Measurements from ENCODE around the gene PLCB4.

Gene PLCB4

DNA sequence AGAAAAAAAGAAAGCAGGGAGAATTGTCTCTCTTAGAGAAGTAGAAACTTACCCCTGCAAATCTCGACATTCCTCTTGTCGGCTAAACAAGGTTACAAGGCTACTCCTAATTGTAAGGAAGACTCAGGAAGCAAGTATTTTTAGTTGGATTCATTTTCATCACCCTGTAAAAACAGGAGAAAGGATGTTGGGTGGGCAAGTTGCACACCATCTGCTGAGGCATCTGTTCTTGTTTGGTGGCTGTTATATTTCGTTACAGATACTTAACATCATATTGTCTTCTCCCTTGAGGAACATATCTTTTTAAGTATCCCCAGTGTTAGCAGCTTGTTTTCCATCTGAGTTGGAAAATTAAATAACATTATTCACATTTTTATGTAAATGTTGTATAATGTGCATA is 187.5 kb downstream of the PLCB4 start:
- H3K4me3 ChIP-seq (ENCODE audit: low read length) = no peak overlapping the region
- H3K4me1 ChIP-seq (ENCODE audit: control insufficient read depth, insufficient read depth, low read length) = no peaks in the 10 kb centered on the region
- H3K27ac ChIP-seq (ENCODE audit: low read length) = no peak overlapping the region
- DNase-seq (ENCODE audit: low read depth, low spot score) = no peak
- WGBS (ENCODE audit: insufficient coverage, insufficient read length) = no CpG with 5 or more reads among the region's 3 CpGs
- H3K9me3 ChIP-seq (ENCODE audit: control insufficient read depth, insufficient read depth, low read length) = no peaks in the 10 kb centered on the region
- no peaks in the 10 kb centered on the region for H3K27me3 ChIP-seq (ENCODE audit: control insufficient read depth, insufficient read depth, low read length)
- no peaks in the 10 kb centered on the region for H3K36me3 ChIP-seq (ENCODE audit: control insufficient read depth, insufficient read depth, low read length)

DNA sequence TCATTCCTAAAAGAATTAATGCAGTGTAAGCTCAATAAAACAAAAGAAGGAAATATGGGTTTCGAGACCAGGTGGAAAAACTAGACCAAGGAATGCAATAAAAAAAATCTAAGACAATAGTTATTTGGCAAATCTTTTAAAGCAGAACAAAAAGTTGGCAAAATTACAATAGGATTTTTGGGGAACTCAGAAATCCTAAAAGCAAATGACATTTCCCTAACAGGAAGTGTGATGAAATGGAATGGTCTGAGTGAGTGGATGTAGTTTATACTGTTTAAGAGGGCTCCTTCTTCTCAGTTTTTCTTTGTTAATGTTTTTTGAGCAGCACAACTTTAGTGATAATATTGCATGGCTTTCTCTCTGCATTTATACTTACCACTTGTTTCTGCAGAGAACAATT is 190.0 kb downstream of the PLCB4 start:
- DNase-seq (ENCODE audit: low read depth, low spot score) = no peak
- H3K4me3 ChIP-seq (ENCODE audit: low read length) = no peak overlapping the region
- H3K9me3 ChIP-seq (ENCODE audit: control insufficient read depth, insufficient read depth, low read length) = no peaks in the 10 kb centered on the region
- no CpG with 5 or more reads among the region's 1 CpG for WGBS (ENCODE audit: insufficient coverage, insufficient read length)
- no peaks in the 10 kb centered on the region for H3K36me3 ChIP-seq (ENCODE audit: control insufficient read depth, insufficient read depth, low read length)
- H3K27me3 ChIP-seq (ENCODE audit: control insufficient read depth, insufficient read depth, low read length) = no peaks in the 10 kb centered on the region
- no peaks in the 10 kb centered on the region for H3K4me1 ChIP-seq (ENCODE audit: control insufficient read depth, insufficient read depth, low read length)
- no peak overlapping the region for H3K27ac ChIP-seq (ENCODE audit: low read length)

DNA sequence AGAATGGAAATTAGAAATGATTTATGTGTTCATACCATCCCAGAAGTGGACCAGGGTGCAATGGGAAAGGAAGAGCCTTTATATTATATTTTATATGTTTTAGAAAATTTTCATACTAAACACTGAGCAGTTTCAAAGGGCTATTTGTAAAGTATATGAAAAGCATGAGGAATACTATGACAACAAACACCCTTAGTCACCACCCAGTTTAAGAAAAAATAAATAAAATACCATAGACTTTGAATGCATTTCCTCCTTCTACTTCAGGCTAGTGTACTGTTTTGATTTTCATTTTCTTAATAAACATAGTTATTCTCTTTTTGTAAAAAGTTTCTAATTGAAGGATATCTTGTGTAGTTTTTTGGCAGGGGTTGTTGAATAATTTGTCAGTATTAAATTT is 191.1 kb downstream of the PLCB4 start:
- DNase-seq (ENCODE audit: low read depth, low spot score) = no peak
- Histone ChIP-seq H3K36me3 (ENCODE audit: control insufficient read depth, insufficient read depth, low read length) (no peaks in the 10 kb centered on the region), H3K27me3 (ENCODE audit: control insufficient read depth, insufficient read depth, low read length) (no peaks in the 10 kb centered on the region), H3K4me1 (ENCODE audit: control insufficient read depth, insufficient read depth, low read length) (no peaks in the 10 kb centered on the region), H3K9me3 (ENCODE audit: control insufficient read depth, insufficient read depth, low read length) (no peaks in the 10 kb centered on the region), H3K4me3 (ENCODE audit: low read length) (no peak overlapping the region), H3K27ac (ENCODE audit: low read length) (no peak overlapping the region)

DNA sequence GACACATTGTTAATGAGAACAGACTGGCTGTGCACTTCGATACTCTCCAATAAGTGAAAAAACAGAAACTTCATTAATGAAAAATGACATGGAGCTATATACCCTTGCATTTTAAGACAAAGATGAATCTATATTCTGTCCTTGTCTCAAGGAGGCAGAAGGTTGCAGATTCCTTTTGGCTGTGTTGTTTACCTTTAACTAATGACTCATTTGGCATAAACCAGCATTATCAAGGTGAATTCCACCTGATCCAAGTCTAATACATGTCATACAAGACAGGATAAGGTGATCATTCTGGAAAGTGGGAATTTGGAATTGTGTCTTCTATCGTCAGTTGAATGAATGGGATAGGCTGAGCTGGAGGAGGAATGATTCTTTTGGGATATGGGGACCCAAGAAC is 192.9 kb downstream of the PLCB4 start:
- H3K27ac ChIP-seq (ENCODE audit: low read length) = no peak overlapping the region
- no CpG with 5 or more reads among the region's 2 CpGs for WGBS (ENCODE audit: insufficient coverage, insufficient read length)
- no peak for DNase-seq (ENCODE audit: low read depth, low spot score)
- no peak overlapping the region for H3K4me3 ChIP-seq (ENCODE audit: low read length)
- H3K4me1 ChIP-seq (ENCODE audit: control insufficient read depth, insufficient read depth, low read length) = no peaks in the 10 kb centered on the region
- no peaks in the 10 kb centered on the region for H3K27me3 ChIP-seq (ENCODE audit: control insufficient read depth, insufficient read depth, low read length)
- no peaks in the 10 kb centered on the region for H3K9me3 ChIP-seq (ENCODE audit: control insufficient read depth, insufficient read depth, low read length)
- no peaks in the 10 kb centered on the region for H3K36me3 ChIP-seq (ENCODE audit: control insufficient read depth, insufficient read depth, low read length)

DNA sequence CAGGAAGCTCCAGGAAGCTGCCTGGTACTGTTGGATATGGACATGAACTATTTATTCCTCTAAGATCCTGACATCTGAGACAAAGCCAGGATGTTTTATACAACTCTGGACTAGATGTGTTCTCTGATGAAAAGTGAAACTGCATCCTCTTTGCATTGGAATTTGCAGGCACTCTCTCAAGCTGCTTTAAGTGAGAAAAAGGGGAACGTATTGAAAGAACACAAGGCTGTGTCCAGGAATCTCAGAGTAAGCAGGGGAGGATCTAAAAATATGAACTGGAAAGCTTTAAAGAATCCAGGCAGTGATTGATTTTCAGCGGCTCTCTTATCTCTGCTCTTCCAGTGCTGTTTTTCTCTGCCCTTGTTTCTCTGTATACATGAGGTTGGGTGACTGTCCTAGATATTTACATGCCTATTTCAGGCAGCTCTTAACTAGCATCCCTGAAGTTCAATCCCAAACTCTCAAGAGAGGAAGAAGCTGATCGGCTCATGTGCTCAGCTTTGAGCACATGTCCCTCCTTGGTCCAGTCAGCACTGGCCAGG is 193.8 kb downstream of the PLCB4 start:
- no peaks in the 10 kb centered on the region for H3K4me1 ChIP-seq (ENCODE audit: control insufficient read depth, insufficient read depth, low read length)
- no CpG with 5 or more reads among the region's 3 CpGs for WGBS (ENCODE audit: insufficient coverage, insufficient read length)
- no peak overlapping the region for H3K4me3 ChIP-seq (ENCODE audit: low read length)
- H3K9me3 ChIP-seq (ENCODE audit: control insufficient read depth, insufficient read depth, low read length) = no peaks in the 10 kb centered on the region
- no peak overlapping the region for H3K27ac ChIP-seq (ENCODE audit: low read length)
- no peak for DNase-seq (ENCODE audit: low read depth, low spot score)
- no peaks in the 10 kb centered on the region for H3K27me3 ChIP-seq (ENCODE audit: control insufficient read depth, insufficient read depth, low read length)
- H3K36me3 ChIP-seq (ENCODE audit: control insufficient read depth, insufficient read depth, low read length) = no peaks in the 10 kb centered on the region

DNA sequence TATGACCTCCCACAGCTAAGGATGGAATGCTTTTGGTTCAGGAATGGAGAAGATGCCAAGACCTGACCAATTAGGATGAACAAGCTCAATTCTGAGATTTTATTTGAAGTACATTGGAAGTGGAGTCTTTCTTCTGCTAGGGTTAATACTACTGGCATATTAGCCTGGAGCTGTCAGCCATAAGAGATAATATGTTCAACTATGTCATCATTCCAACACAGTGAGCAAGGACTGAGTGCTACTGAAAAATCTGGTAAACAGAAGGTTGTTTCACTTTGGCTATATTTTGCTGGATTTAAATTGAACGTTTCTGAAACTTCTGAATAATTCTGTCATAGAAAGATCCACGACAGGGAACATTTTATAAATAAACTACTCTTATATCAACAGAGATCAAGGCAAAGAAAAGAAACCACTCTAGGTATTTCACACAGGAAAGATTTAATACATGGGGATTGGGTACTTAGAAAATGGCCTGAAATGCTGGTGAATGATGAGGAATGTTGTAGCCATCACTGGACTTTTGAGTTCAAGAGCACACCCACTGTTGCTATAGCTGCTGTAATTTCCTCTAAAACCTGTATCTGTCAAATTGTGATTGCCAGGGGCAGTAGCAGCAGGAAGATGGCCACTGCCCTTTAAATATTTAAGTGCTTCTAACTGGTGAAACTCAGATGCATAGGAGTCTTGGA is 200.5 kb downstream of the PLCB4 start:
- Histone ChIP-seq H3K27ac (ENCODE audit: low read length) (no peak overlapping the region), H3K27me3 (ENCODE audit: control insufficient read depth, insufficient read depth, low read length) (no peaks in the 10 kb centered on the region), H3K9me3 (ENCODE audit: control insufficient read depth, insufficient read depth, low read length) (no peaks in the 10 kb centered on the region), H3K4me3 (ENCODE audit: low read length) (no peak overlapping the region), H3K36me3 (ENCODE audit: control insufficient read depth, insufficient read depth, low read length) (no peaks in the 10 kb centered on the region), H3K4me1 (ENCODE audit: control insufficient read depth, insufficient read depth, low read length) (no peaks in the 10 kb centered on the region)
- no CpG with 5 or more reads among the region's 2 CpGs for WGBS (ENCODE audit: insufficient coverage, insufficient read length)
- DNase-seq (ENCODE audit: low read depth, low spot score) = no peak

DNA sequence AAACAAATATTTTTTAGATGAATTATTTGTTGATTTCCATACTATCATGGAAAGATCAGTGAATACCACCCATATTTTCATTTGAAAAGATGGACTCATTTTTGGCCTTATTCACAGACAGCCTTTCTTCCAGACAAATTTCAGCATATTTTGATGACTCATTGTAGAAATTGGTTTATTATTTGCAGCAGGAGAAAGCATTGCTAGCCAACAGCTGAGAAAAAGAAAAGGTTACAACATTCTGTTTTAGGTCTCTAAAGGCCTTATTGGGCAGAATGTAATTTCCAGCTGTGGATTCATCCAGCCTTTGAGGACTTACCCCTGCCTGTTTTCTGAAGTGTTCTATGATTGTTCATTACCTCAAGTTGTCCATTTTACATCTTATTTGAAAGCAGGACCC is 201.9 kb downstream of the PLCB4 start:
- Histone ChIP-seq H3K27ac (ENCODE audit: low read length) (no peak overlapping the region), H3K27me3 (ENCODE audit: control insufficient read depth, insufficient read depth, low read length) (no peaks in the 10 kb centered on the region), H3K36me3 (ENCODE audit: control insufficient read depth, insufficient read depth, low read length) (0 out of 2 replicates have a peak, but pooled peaks cover 1% of the 10 kb centered on the region), H3K4me3 (ENCODE audit: low read length) (no peak overlapping the region), H3K9me3 (ENCODE audit: control insufficient read depth, insufficient read depth, low read length) (no peaks in the 10 kb centered on the region), H3K4me1 (ENCODE audit: control insufficient read depth, insufficient read depth, low read length) (no peaks in the 10 kb centered on the region)
- DNase-seq (ENCODE audit: low read depth, low spot score) = no peak

DNA sequence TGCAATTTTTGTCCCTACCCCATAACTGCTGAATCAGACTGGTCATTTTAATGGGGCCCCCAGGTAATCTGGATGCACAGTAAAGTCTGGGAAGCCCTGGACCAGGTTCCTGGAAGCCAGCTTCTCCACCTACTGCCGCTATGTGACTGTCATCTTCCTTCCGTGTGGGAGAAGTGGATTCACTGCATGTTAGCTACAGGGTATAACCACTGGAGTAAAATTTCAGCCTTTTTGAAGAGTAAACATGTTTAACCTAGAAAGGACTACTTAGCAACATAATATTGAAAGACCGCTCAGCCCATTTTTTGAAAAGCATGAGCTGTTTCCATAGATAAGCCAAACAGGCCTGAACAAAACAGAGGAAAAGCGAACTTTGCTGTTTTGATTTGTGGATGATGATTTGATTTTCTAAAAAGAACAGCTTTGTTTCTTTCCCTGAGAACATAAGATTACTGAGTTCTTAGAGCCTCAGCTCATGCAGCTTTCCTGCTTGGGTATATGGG is 208.1 kb downstream of the PLCB4 start:
- Histone ChIP-seq H3K4me1 (ENCODE audit: control insufficient read depth, insufficient read depth, low read length) (no peaks in the 10 kb centered on the region), H3K27ac (ENCODE audit: low read length) (no peak overlapping the region), H3K4me3 (ENCODE audit: low read length) (no peak overlapping the region), H3K36me3 (ENCODE audit: control insufficient read depth, insufficient read depth, low read length) (0 out of 2 replicates have a peak, but pooled peaks cover 4% of the 10 kb centered on the region), H3K9me3 (ENCODE audit: control insufficient read depth, insufficient read depth, low read length) (no peaks in the 10 kb centered on the region; the same call in 1 of the 2 replicates), H3K27me3 (ENCODE audit: control insufficient read depth, insufficient read depth, low read length) (no peaks in the 10 kb centered on the region)
- DNase-seq (ENCODE audit: low read depth, low spot score) = no peak
- no CpG with 5 or more reads among the region's 4 CpGs for WGBS (ENCODE audit: insufficient coverage, insufficient read length)

DNA sequence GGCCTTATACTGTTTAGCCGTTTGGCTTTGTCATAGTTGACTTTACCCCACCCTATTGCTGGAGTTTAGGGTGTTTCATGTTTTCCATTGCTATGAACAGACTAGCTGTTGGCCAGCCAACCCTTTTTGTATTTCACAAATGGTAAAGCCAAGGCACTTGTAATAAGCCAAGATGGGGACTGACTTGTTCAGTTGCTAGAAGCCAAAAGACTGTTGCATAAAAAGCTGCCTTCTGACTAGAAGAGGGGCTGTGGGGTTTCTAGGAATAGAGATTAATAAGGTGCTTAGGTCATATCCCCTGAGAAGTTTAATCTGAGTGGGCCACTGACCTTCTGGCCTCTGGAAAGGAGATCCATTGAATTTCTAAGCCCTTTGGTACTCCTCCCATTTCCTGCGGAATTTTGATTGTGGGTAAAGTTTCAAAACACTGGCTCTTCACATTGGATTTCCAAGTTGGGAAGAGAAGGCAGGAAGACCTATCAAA is 211.1 kb downstream of the PLCB4 start:
- no peak overlapping the region for H3K27ac ChIP-seq (ENCODE audit: low read length)
- H3K27me3 ChIP-seq (ENCODE audit: control insufficient read depth, insufficient read depth, low read length) = no peaks in the 10 kb centered on the region
- 0 out of 2 replicates have a peak, but pooled peaks cover 4% of the 10 kb centered on the region for H3K36me3 ChIP-seq (ENCODE audit: control insufficient read depth, insufficient read depth, low read length)
- no peak for DNase-seq (ENCODE audit: low read depth, low spot score)
- no peaks in the 10 kb centered on the region for H3K4me1 ChIP-seq (ENCODE audit: control insufficient read depth, insufficient read depth, low read length)
- H3K9me3 ChIP-seq (ENCODE audit: control insufficient read depth, insufficient read depth, low read length) = no peaks in the 10 kb centered on the region; the same call in 1 of the 2 replicates
- no CpG with 5 or more reads among the region's 2 CpGs for WGBS (ENCODE audit: insufficient coverage, insufficient read length)
- H3K4me3 ChIP-seq (ENCODE audit: low read length) = no peak overlapping the region

DNA sequence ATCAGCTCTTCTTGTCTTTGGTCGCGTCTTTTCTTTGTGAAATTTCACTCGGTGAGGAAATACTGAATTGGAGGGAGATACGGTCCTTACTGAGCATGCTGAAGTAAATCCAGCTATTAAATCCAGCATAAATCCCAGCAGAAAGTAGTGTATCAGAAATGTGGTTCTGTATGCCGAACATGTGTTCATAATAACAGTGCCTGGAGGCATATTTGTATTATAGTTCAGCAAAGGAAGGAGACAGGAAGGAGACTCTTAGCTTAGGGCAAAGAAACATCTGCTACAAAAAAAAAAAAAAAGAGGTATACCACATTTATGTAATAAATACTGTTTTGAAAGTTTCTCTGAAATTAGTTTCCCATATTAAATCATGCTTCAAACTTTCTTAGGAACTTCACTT is 211.8 kb downstream of the PLCB4 start:
- H3K4me3 ChIP-seq (ENCODE audit: low read length) = no peak overlapping the region
- DNase-seq (ENCODE audit: low read depth, low spot score) = no peak
- H3K9me3 ChIP-seq (ENCODE audit: control insufficient read depth, insufficient read depth, low read length) = no peaks in the 10 kb centered on the region; the same call in 1 of the 2 replicates
- no peaks in the 10 kb centered on the region for H3K4me1 ChIP-seq (ENCODE audit: control insufficient read depth, insufficient read depth, low read length)
- WGBS (ENCODE audit: insufficient coverage, insufficient read length) = no CpG with 5 or more reads among the region's 5 CpGs
- H3K36me3 ChIP-seq (ENCODE audit: control insufficient read depth, insufficient read depth, low read length) = 0 out of 2 replicates have a peak, but pooled peaks cover 4% of the 10 kb centered on the region
- H3K27me3 ChIP-seq (ENCODE audit: control insufficient read depth, insufficient read depth, low read length) = no peaks in the 10 kb centered on the region
- no peak overlapping the region for H3K27ac ChIP-seq (ENCODE audit: low read length)

DNA sequence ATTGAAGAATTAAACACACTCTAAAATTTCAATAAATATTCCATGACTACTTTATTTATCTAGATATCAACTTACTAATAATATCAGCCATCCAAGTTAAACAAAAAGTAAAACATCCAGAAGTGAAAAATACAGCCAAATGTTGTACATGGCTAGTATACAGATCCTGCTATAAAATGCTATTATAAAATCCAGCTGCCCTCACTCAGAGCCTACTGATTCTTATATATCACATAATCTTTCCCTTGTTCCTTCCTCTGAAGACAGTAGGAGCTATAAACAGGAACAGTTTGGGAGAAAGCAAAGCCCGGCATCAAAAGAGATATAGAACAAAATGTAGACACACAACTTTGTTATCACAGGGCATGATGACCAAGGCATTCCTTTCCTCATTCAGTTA is 212.9 kb downstream of the PLCB4 start:
- H3K4me3 ChIP-seq (ENCODE audit: low read length) = no peak overlapping the region
- H3K4me1 ChIP-seq (ENCODE audit: control insufficient read depth, insufficient read depth, low read length) = no peaks in the 10 kb centered on the region
- no peak overlapping the region for H3K27ac ChIP-seq (ENCODE audit: low read length)
- WGBS (ENCODE audit: insufficient coverage, insufficient read length) = no CpG with 5 or more reads among the region's 1 CpG
- H3K36me3 ChIP-seq (ENCODE audit: control insufficient read depth, insufficient read depth, low read length) = no peaks in the 10 kb centered on the region
- DNase-seq (ENCODE audit: low read depth, low spot score) = no peak
- no peaks in the 10 kb centered on the region; the same call in 1 of the 2 replicates for H3K9me3 ChIP-seq (ENCODE audit: control insufficient read depth, insufficient read depth, low read length)
- H3K27me3 ChIP-seq (ENCODE audit: control insufficient read depth, insufficient read depth, low read length) = no peaks in the 10 kb centered on the region
